Keratinocyte (primary cell): ENCODE data around the gene TRUB1. TPM values are rescaled to one million over a fixed set of nuclear protein-coding genes. Genes with fewer than 3 reads are reported as not detected.

Source experiments
- DNase-seq: peaks from one replicate; pipeline ENCODE4 v3.0.0-alpha.2; 2011; ENCODE audit warnings: low read depth, missing footprints, low spot score
- FAIRE-seq: peaks from 2 replicates; lab custom pipeline; 2011; peaks lifted over from hg19 to GRCh38; lab: Jason Lieb, UNC
- H2AFZ ChIP-seq: 2 replicates; pipeline ENCODE4 v1.6.0; 2012; ENCODE audit warnings: low read length, control low read depth, inconsistent platforms; ENCODE audit not compliant: control insufficient read depth
- H3K27ac ChIP-seq: 2 replicates; pipeline ENCODE4 v1.5.1; 2011; ENCODE audit warnings: low read length; ENCODE audit not compliant: control insufficient read depth, insufficient read depth
- H3K27me3 ChIP-seq: 3 replicates; pipeline ENCODE4 v1.6.0; 2011; ENCODE audit warnings: low read length; ENCODE audit not compliant: control insufficient read depth, insufficient read depth; ENCODE audit errors: extremely low read depth
- H3K36me3 ChIP-seq, 2 experiments: 2 replicates in 1 of 2; 3 replicates in 1 of 2; pipeline ENCODE4 v1.5.1; 2011; ENCODE audit warnings: low read length in 2 of 2, mild to moderate bottlenecking in 1 of 2; ENCODE audit not compliant: control insufficient read depth in 2 of 2, insufficient read depth in 2 of 2; ENCODE audit errors: extremely low read depth in 1 of 2
- H3K4me1 ChIP-seq: 3 replicates; pipeline ENCODE4 v1.5.1; 2011; ENCODE audit warnings: low read length; ENCODE audit not compliant: control insufficient read depth, insufficient read depth; ENCODE audit errors: extremely low read depth
- H3K4me2 ChIP-seq: 3 replicates; pipeline ENCODE4 v1.6.0; 2011; ENCODE audit warnings: low read depth, low read length; ENCODE audit not compliant: control insufficient read depth, insufficient read depth; ENCODE audit errors: extremely low read depth
- H3K4me3 ChIP-seq, 3 experiments: fragments of 200-600 bp in 1 of 3; sonication (generic) in 1 of 3; 2 replicates in 2 of 3; 3 replicates in 1 of 3; pipeline ENCODE4 v1.5.1; 2011 to 2016; ENCODE audit warnings: low read length in 3 of 3, mild to moderate bottlenecking in 3 of 3, control low read depth in 2 of 3, inconsistent platforms in 1 of 3, low read depth in 1 of 3, mixed read lengths in 1 of 3, mixed run types in 1 of 3, moderate library complexity in 1 of 3; ENCODE audit not compliant: control insufficient read depth in 2 of 3, insufficient read depth in 2 of 3; ENCODE audit errors: extremely low read depth in 1 of 3
- H3K79me2 ChIP-seq: 2 replicates; pipeline ENCODE4 v1.6.0; 2012; ENCODE audit warnings: low read length; ENCODE audit not compliant: control insufficient read depth, insufficient read depth
- H3K9ac ChIP-seq: 3 replicates; pipeline ENCODE4 v1.6.0; 2011; ENCODE audit warnings: low read length; ENCODE audit not compliant: control insufficient read depth, insufficient read depth; ENCODE audit errors: extremely low read depth
- H3K9me1 ChIP-seq: 3 replicates; pipeline ENCODE4 v1.6.0; 2011; ENCODE audit warnings: low read length; ENCODE audit not compliant: control insufficient read depth, insufficient read depth; ENCODE audit errors: extremely low read depth
- H3K9me3 ChIP-seq: 2 replicates; pipeline ENCODE4 v1.5.1; 2012; ENCODE audit warnings: low read depth, low read length; ENCODE audit not compliant: control insufficient read depth
- H4K20me1 ChIP-seq: 3 replicates; pipeline ENCODE4 v1.6.0; 2011; ENCODE audit warnings: low read length; ENCODE audit not compliant: control insufficient read depth, insufficient read depth; ENCODE audit errors: extremely low read depth
- EZH2 ChIP-seq: IDR thresholded peaks from one replicate; pipeline ENCODE4 v1.6.1; 2012; ENCODE audit warnings: inconsistent platforms, mild to moderate bottlenecking, low read length, moderate library complexity
- dilution Hi-C: fragments of 300-500 bp; cut with MboI; formaldehyde crosslinking; loops from one replicate; pipeline ENCODE4 v1.7.0; 2020; ENCODE audit warnings: low sequenced_read_pairs; ENCODE audit not compliant: extremely low pct_ligation_motif_present
- polyA plus RNA-seq, 5 experiments: library from polyadenylated mRNA; depleted of rRNA in 3 of 5; stranded (reverse) in 3 of 5; stranded (forward) in 1 of 5; unstranded in 1 of 5; fragments of >200 nt; gene quantifications; 1 replicate in 1 of 5; 2 replicates in 3 of 5; 3 replicates in 1 of 5; pipeline versions ENCODE4 v1.2.1 to v1.2.3, GENCODE V29; 2011 to 2012; ENCODE audit warnings: missing spikeins in 2 of 5, low read depth in 1 of 5, low replicate concordance in 1 of 5
- TF ChIP-seq, protein P1 (sequence below), 3 experiments: IDR thresholded peaks in 1 of 3; conservative IDR thresholded peaks in 1 of 3; optimal IDR thresholded peaks in 1 of 3; 2 replicates in 2 of 3; 3 replicates in 1 of 3; pipeline versions ENCODE3 to v1.5.1; 2011; ENCODE audit warnings: low read length in 3 of 3, mild to moderate bottlenecking in 3 of 3, moderate library complexity in 2 of 3, control low read depth in 1 of 3, inconsistent platforms in 1 of 3; ENCODE audit not compliant: insufficient read depth in 2 of 3; ENCODE audit errors: extremely low read depth in 1 of 3

The TRUB1 gene
- polyA plus RNA-seq, 1 donor (not counting 4 experiments of a cell fraction or from before 2014, with no cell fraction given), result 20.5 TPM

DNA sequence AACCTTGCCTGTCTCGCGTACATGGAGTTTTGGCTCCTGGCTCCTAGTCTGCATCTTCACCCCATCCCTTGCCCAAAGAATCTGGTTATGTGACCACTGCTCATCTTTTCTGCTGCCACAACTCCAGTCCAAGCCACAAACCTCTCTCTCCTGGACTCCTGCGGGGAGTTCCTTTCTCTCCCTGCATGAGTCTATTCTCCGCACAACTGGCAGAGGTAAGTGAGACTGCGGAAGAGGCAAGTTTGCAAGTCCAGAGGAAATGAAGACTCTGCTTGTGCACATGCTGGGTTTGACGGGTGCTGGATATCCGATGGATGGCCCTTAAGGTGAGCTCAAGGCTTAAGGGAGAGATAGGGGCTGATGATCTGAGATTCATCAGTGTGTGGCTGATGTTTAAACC is 61.0 kb downstream of the TRUB1 start:
- no peaks in the 10 kb centered on the region for H3K79me2 ChIP-seq
- no peak overlapping the region for H3K4me3 ChIP-seq
- TF ChIP-seq, protein P1, sequence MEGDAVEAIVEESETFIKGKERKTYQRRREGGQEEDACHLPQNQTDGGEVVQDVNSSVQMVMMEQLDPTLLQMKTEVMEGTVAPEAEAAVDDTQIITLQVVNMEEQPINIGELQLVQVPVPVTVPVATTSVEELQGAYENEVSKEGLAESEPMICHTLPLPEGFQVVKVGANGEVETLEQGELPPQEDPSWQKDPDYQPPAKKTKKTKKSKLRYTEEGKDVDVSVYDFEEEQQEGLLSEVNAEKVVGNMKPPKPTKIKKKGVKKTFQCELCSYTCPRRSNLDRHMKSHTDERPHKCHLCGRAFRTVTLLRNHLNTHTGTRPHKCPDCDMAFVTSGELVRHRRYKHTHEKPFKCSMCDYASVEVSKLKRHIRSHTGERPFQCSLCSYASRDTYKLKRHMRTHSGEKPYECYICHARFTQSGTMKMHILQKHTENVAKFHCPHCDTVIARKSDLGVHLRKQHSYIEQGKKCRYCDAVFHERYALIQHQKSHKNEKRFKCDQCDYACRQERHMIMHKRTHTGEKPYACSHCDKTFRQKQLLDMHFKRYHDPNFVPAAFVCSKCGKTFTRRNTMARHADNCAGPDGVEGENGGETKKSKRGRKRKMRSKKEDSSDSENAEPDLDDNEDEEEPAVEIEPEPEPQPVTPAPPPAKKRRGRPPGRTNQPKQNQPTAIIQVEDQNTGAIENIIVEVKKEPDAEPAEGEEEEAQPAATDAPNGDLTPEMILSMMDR (optimal IDR thresholded peaks at IDR 0.05 in 1 of 3, IDR thresholded peaks at IDR 0.05 in 1 of 3, conservative IDR thresholded peaks at IDR 0.05 in 1 of 3; ENCODE audit: extremely low read depth in 1 of 3, insufficient read depth in 2 of 3, low read length in 3 of 3), result no peak
- no peak for TF ChIP-seq EZH2
- H3K4me1 ChIP-seq, result no peaks in the 10 kb centered on the region
- no peak overlapping the region for H3K4me2 ChIP-seq
- H3K36me3 ChIP-seq, result no peaks in the 10 kb centered on the region
- no peak overlapping the region for H2AFZ ChIP-seq
- no peak overlapping the region for H3K9ac ChIP-seq
- no peaks in the 10 kb centered on the region for H4K20me1 ChIP-seq
- dilution Hi-C loops, result no loop called here
- H3K9me1 ChIP-seq, result no peaks in the 10 kb centered on the region
- no peaks in the 10 kb centered on the region for H3K9me3 ChIP-seq
- H3K27ac ChIP-seq, result no peak overlapping the region
- FAIRE-seq, result no peak
- DNase-seq, result no peak
- no peaks in the 10 kb centered on the region for H3K27me3 ChIP-seq

DNA sequence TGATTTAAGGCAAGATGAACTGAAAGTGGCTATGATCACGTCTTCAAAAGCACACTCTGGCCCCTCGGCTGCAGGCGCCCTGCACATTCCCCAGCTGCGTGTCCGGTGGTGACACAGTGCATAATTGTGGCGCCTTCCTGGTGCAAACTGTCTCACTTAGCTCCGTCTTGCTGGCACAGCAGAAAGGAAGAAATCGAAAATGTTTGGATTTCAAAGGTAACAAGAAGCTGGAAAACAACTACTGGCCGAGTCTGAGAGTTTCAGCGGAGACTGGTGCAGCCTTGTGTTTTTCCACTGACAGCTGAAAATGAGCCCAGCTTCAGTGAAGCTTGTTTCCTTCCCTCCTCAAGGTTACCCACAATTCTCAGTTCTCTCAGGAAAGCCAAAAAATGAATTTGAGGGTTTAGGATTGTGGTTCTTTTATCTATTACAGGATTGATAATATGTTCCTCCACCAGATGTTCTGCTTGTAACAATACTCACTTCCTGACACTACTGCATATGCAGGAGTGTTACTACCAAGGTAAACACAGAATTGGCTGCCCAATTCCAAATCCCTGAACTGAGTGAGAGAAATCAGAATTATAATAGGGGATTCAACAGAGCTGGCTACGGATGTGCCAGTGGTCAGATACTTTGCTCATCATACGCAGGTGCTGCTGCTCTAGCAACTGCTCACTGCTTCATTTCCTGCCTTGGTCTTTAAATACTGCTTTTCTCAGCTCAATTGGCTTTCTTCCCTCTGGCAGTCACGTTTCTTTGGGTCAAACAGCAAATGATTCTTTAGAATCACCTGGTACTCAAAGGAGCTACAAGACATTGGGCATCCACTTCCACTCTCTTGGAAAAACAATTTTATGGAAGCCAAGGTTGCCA is 63.7 kb downstream of the TRUB1 start:
- Histone ChIP-seq H3K4me2 (no peak overlapping the region), H3K4me3 (no peak overlapping the region), H2AFZ (no peak overlapping the region), H3K27me3 (no peaks in the 10 kb centered on the region), H3K36me3 (no peaks in the 10 kb centered on the region), H3K9me1 (no peaks in the 10 kb centered on the region), H3K4me1 (no peaks in the 10 kb centered on the region), H3K79me2 (no peaks in the 10 kb centered on the region), H4K20me1 (no peaks in the 10 kb centered on the region), H3K27ac (no peak overlapping the region), H3K9me3 (no peaks in the 10 kb centered on the region), H3K9ac (no peak overlapping the region)
- dilution Hi-C loops, result no loop called here
- no peak for TF ChIP-seq EZH2
- TF ChIP-seq, protein P1 (optimal IDR thresholded peaks at IDR 0.05 in 1 of 3, IDR thresholded peaks at IDR 0.05 in 1 of 3, conservative IDR thresholded peaks at IDR 0.05 in 1 of 3; ENCODE audit: extremely low read depth in 1 of 3, insufficient read depth in 2 of 3, low read length in 3 of 3), result no peak
- FAIRE-seq (no peak), DNase-seq (no peak)
